ENCODE measurements around the gene SPHKAP.
"Not testable (repeated sequence)": the region's sequence is repeated elsewhere in the genome, so short reads cannot be mapped to it uniquely, and the experiment has no call there.

Gene SPHKAP, protein sequence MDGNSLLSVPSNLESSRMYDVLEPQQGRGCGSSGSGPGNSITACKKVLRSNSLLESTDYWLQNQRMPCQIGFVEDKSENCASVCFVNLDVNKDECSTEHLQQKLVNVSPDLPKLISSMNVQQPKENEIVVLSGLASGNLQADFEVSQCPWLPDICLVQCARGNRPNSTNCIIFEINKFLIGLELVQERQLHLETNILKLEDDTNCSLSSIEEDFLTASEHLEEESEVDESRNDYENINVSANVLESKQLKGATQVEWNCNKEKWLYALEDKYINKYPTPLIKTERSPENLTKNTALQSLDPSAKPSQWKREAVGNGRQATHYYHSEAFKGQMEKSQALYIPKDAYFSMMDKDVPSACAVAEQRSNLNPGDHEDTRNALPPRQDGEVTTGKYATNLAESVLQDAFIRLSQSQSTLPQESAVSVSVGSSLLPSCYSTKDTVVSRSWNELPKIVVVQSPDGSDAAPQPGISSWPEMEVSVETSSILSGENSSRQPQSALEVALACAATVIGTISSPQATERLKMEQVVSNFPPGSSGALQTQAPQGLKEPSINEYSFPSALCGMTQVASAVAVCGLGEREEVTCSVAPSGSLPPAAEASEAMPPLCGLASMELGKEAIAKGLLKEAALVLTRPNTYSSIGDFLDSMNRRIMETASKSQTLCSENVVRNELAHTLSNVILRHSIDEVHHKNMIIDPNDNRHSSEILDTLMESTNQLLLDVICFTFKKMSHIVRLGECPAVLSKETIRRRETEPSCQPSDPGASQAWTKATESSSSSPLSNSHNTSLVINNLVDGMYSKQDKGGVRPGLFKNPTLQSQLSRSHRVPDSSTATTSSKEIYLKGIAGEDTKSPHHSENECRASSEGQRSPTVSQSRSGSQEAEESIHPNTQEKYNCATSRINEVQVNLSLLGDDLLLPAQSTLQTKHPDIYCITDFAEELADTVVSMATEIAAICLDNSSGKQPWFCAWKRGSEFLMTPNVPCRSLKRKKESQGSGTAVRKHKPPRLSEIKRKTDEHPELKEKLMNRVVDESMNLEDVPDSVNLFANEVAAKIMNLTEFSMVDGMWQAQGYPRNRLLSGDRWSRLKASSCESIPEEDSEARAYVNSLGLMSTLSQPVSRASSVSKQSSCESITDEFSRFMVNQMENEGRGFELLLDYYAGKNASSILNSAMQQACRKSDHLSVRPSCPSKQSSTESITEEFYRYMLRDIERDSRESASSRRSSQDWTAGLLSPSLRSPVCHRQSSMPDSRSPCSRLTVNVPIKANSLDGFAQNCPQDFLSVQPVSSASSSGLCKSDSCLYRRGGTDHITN (N-terminal part only)

DNA sequence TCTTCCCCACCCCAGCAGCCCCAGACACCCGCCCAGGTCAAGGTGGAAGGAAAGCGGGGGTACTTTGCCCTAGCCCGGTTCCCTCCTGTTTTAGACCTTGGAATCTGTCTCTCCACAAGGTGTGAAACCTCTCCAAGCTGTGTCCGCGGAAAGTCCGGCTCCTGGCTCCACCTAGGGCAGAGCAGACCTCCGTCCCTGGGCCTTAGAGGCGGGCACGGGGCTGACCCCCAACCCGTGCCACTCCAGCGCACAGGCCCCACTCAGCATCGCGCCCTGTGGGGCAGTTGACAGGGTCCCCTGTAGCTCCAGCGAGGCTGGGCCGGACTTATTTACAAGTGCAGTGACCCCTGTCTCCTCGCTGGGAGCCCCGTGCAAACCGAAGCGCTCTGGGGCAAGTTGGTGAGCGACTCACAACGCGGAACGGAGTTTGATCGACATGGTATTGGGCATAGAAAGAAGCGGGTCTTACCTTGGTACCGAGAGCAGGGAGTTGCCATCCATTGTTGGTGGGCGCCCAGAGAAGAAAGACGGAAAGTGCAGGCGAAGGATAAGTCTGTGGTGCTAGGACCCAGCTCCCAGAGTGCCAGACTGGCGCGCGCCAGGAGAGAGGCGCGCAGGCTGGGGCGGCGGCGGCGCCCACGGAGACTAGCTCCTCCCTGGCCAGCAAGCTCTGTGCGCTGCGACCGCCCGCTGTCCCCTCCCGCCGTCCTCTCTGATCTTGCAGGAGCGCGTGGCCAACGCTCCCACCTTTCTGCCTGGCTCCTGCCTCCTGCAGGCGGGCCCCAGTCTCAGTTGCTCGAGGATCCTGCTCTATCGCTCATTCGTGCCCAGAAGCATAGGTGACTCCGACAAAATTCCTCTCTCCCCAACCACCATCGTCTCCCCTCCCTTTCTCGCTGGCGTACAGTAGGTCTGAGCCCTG is at the start of gene SPHKAP:
SPHKAP (minus strand) TSS at position 590 of the 922 bp plus-strand sequence; CDS start at position 501, 89 bp downstream.
- DNase-seq (ENCODE audit: low read depth) = no peak

- no peak for DNase-seq (ENCODE audit: low read depth)
Measured at GRCh38 chr2:228227466-228227865, 46.0 kb upstream of the SPHKAP start.

DNA sequence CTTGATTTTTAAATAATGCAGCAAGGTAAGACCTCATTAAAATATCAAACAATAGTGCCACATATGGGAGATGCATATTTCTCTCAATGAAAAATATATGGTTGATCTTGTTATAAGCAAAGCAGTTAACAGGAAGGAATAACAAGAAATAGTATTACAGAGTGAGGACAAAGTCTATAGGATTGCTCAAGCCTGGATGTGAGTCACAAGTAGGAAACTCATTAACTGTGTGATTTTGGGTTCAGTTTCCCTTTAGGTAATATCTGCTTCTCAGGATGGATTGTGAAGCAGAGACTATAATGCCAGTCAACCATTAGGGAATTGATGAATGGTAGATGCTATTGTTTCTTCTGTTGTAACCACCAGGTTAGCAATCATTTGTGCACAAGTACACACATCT is 42.9 kb upstream of the SPHKAP start:
- no peak for DNase-seq (ENCODE audit: low read depth)

DNA sequence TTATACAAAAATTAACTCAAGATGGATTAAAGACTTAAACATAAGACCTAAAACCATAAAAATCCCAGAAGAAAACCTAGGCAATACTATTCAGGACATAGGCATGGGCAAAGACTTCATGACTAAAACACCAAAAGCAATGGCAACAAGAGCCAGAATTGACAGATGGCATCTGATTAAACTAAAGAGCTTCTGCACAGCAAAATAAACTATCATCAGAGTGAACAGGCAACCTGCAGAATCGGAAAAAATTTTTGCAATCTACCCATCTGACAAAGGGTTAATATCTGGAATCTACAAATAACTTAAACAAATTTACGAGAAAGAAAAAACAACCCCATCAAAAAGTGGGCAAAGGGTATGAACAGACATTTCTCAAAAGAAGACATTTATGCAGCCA is 37.1 kb upstream of the SPHKAP start:
- DNase-seq (ENCODE audit: low read depth) = not testable (repeated sequence)

DNA sequence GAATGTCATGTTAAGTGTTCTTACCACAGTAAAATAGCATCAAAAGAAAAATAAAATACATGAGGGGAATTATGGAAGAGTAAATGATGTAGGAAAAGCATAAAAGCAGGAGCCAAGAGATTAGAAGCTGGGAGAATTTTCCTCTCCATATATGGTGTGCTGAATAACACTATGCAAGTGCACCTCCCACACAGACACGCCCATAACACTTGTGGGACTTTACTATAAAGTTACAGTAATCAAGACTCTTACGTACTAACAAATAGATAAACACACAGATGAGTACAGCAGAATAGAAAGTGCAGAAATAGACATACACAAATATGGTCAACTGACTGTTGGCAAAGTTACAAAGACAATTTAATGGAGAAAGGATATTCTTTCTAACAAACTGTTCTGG is 16.0 kb upstream of the SPHKAP start:
- DNase-seq (ENCODE audit: low read depth) = no peak

DNA sequence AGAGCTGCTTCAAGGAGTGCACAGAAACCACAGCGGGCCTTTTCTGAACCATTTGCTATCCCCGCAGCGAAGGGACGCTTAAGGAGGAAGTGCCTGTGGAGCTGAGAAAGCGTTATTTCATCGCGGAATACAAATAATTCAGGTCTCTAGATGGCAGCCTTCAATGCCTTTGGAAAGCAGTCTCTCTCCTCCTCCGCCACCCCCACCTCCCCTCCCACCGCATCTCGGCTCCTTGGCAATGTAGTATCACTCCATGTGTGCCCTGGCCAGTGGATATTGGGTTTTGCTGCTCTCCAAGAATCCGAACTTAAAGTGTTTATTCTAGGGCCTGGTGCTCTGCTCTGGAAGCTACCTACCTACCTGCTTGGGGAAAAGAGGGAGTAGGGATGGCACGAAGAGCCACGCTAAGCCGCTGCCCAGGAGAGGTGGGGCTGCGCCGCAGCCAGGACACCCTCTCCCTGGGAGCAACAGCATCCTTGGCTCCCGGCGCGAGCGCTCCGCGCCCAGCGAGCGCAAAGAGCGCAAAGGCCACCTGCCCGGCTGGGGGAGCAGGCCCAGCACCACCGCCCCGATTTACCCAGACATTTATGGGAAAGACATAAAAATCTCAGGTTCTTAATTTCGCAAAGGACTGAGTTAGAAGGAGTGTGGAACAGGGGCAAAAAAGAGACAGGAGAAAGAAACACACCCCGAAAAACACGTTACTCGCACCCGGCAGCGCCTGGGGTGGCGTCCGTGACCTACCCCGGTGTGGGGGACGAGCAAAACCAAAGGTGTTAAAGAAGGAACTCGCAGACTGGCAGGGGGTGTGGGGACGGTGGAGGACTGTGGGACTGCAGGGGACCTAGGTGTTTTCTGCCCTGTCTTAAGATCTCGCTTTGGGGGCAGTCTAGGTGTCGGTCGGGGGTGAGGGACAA is 1.0 kb downstream of the SPHKAP start:
- DNase-seq (ENCODE audit: low read depth) = no peak

DNA sequence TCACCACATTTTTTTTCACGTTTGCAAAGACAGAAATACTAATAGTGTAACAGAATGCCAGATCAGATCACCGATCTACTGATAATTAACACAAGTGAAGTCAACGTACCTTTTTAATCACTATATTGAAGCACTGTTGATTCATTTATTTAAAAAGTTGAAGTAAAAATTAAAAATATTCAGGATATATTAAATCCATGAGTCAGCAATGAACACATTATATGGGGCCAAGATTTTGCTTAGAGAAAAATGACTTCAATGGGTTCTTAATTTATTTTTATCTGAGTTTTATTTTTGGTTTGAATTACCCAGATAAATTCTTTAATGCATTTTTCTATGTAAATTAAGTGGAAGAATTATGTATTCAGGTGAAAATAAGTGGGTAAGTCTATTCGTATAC is 14.2 kb downstream of the SPHKAP start:
- no peak for DNase-seq (ENCODE audit: low read depth)

GRCh38 chr2:228164718-228165117 is 16.8 kb downstream of the SPHKAP start:
- DNase-seq (ENCODE audit: low read depth) = no peak

- DNase-seq (ENCODE audit: low read depth) = no peak
Measured at GRCh38 chr2:228157841-228158240, 23.6 kb downstream of the SPHKAP start.

- DNase-seq (ENCODE audit: low read depth) = no peak
Measured at GRCh38 chr2:228144961-228145360, 36.5 kb downstream of the SPHKAP start.

DNA sequence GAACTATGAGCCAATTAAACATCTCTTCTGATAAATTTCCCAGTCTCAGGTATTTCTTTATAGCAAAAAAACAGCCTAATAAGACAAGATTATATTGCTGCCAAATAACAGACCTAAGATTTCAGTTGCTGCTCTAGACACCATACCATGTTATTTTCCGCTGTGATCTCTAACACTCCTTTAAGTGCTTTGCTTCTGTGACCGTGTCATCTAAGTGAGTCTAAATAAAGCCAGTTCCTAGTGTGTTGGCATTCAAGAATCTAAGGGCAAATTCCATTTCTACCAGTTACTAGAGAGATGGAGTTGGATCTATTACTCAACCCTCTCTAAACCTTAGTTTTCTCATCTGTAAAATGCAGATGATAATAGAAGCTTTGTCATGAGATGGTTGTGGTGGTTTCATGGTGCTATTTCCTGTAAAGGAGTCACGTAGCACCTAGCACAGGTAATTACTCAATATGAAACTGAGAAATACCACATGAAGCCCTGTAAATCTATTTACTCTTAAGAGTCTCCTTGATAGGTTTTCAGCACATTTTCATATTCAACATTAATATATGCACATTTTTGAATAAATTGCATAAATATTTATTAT is 40.5 kb downstream of the SPHKAP start:
- no peak for DNase-seq (ENCODE audit: low read depth)

DNA sequence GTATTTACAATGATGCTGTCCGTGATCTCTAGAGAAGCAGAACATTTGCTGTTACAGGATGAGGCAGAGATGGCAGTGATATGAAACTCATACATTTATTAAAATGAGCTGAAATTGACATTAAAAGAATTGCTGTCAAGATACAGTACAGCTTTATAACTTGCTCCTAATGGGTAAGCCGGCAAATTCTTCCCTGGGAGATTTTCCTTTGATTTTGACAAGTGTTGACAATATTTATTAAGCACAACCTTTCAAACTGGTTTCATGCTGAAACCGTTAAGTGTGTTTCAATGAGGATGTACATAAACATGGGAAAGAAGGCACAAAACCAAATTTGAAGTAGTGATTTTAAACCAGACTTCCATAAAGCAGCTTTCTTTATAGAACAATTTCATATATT is 45.5 kb downstream of the SPHKAP start:
- DNase-seq (ENCODE audit: low read depth) = no peak

GRCh38 chr2:228135300-228135699 is 46.2 kb downstream of the SPHKAP start:
- DNase-seq (ENCODE audit: low read depth) = no peak

- DNase-seq (ENCODE audit: low read depth) = no peak
Measured at GRCh38 chr2:228131833-228132232, 49.7 kb downstream of the SPHKAP start.

DNA sequence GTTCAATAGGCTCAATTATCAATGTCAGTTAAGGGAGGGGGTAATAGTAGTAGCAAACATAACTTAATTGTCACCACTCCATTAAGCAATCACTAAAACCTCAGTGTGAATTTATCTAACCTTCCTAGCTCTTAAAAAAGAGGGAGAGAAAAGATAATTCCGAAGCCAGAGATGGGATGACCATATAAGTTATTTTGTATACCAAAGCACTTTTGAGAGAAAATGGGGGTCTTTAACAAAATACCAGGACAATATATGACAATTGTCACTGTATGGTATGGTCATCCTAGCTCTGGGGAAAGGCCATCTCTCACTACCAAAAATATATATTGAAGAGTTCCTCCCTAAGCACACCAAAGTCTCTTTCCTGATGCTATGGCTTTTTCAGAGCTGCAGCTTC is 55.1 kb downstream of the SPHKAP start:
- no peak for DNase-seq (ENCODE audit: low read depth)

DNA sequence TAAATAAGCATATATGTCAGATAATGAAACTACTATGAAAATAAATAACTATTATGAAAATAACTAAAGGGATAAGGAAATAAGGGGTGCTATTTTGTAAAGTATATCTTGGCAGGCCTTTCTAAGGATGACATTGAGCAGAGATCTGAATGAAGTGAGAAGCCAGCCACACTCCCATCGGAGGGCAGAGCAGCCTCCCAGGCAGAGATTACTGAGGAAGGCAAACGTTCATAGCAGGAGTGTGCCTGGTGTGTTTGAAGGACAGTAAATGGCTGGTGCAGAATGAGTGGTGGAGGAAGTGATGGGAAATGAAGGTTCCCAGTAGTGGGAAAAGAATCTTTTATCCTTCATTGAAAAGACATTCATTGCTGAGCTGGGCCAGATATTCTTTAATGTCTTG is 62.5 kb downstream of the SPHKAP start:
- DNase-seq (ENCODE audit: low read depth) = no peak

DNA sequence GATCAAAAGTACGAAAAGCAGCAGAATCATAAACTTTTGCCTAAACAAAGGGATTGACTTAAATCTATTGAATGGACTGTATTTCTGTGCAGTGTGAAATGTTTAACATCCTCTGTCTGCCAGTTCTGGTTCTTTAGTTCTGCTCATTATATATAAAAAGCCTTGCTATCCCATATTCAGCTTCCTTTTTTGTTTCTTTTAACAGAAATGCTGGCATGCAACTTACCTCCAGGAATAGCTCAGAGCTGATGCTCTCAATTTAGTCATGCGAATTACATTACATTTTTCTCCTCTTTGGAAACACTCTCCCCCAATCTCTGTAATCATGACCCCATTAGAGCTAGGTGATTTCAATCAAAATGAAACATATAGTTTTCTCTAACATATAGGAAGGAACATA is 73.6 kb downstream of the SPHKAP start:
- no peak for DNase-seq (ENCODE audit: low read depth)

GRCh38 chr2:228105526-228106250 is 75.8 kb downstream of the SPHKAP start:
- no peak for DNase-seq (ENCODE audit: low read depth)

- DNase-seq (ENCODE audit: low read depth) = no peak
Measured at GRCh38 chr2:228104215-228104614, 77.3 kb downstream of the SPHKAP start.

Data from T-helper 22 cell (primary cell).